Stomach (tissue), 4 donors: ENCODE results near the gene RASGRP1.

ENCODE experiments used
- POLR2A ChIP-seq, 4 donors: fragments of 450-650 bp; IDR thresholded peaks; one replicate each; pipeline ENCODE4 v1.6.1; 2016; ENCODE audit warnings: antibody characterized with exemption in 4 of 4, control low read depth in 2 of 4, mild to moderate bottlenecking in 1 of 4, moderate library complexity in 1 of 4
- TF ChIP-seq, protein P1 (sequence below), 7 experiments: fragments of 450-650 bp in 4 of 7; fragments of 200-600 bp in 3 of 7; sonication (generic) in 3 of 7; IDR thresholded peaks; one replicate each; pipeline ENCODE4 v1.5.1; 2016 to 2019; ENCODE audit warnings: antibody characterized with exemption in 7 of 7, control low read depth in 2 of 7, mild to moderate bottlenecking in 1 of 7

GRCh38 chr15:38464675-38465074 is 99.9 kb downstream of the RASGRP1 start:
- TF ChIP-seq, protein P1, sequence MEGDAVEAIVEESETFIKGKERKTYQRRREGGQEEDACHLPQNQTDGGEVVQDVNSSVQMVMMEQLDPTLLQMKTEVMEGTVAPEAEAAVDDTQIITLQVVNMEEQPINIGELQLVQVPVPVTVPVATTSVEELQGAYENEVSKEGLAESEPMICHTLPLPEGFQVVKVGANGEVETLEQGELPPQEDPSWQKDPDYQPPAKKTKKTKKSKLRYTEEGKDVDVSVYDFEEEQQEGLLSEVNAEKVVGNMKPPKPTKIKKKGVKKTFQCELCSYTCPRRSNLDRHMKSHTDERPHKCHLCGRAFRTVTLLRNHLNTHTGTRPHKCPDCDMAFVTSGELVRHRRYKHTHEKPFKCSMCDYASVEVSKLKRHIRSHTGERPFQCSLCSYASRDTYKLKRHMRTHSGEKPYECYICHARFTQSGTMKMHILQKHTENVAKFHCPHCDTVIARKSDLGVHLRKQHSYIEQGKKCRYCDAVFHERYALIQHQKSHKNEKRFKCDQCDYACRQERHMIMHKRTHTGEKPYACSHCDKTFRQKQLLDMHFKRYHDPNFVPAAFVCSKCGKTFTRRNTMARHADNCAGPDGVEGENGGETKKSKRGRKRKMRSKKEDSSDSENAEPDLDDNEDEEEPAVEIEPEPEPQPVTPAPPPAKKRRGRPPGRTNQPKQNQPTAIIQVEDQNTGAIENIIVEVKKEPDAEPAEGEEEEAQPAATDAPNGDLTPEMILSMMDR (IDR thresholded peaks at IDR 0.05): no peak
- no peak for TF ChIP-seq POLR2A (IDR thresholded peaks at IDR 0.05)
